Neural progenitor cell (in vitro differentiated cells): ENCODE measurements around the gene APOL3. TPM values are rescaled to one million over a fixed set of nuclear protein-coding genes. Genes with fewer than 3 reads are reported as not detected.

Experiments
- DNase-seq: peaks from one replicate; pipeline ENCODE4 v3.0.0-alpha.2; 2016; ENCODE audit warnings: low spot score
- H2AFZ ChIP-seq: fragments of 200-600 bp; sonication (generic); replicated peaks from 2 replicates; pipeline ENCODE4 v1.6.1; 2016; ENCODE audit warnings: antibody characterized with exemption
- H3F3A ChIP-seq: fragments of 200-600 bp; sonication (generic); 2 replicates; pipeline ENCODE4 v1.6.1; 2016; ENCODE audit warnings: antibody characterized with exemption, low read depth
- H3K27ac ChIP-seq: fragments of 200-600 bp; sonication (generic); 2 replicates; pipeline ENCODE4 v1.5.1; 2016; ENCODE audit warnings: mild to moderate bottlenecking
- H3K27me3 ChIP-seq: fragments of 200-600 bp; sonication (generic); 2 replicates; pipeline ENCODE4 v1.6.1; 2016; ENCODE audit warnings: mild to moderate bottlenecking, moderate library complexity
- H3K36me3 ChIP-seq: fragments of 200-600 bp; sonication (generic); 2 replicates; pipeline ENCODE4 v1.5.1; 2016
- H3K4me1 ChIP-seq: fragments of 200-600 bp; sonication (generic); 2 replicates; pipeline ENCODE4 v1.6.1; 2016; ENCODE audit warnings: mixed run types
- H3K4me2 ChIP-seq: fragments of 200-600 bp; sonication (generic); 2 replicates; pipeline ENCODE4 v1.6.1; 2016
- H3K4me3 ChIP-seq: fragments of 200-600 bp; sonication (generic); 2 replicates; pipeline ENCODE4 v1.5.1; 2016
- H3K79me2 ChIP-seq: fragments of 200-600 bp; sonication (generic); 2 replicates; pipeline ENCODE4 v1.6.1; 2016; ENCODE audit warnings: low read depth
- H3K9ac ChIP-seq: fragments of 200-600 bp; sonication (generic); 2 replicates; pipeline ENCODE4 v1.6.1; 2016
- H3K9me3 ChIP-seq: fragments of 200-600 bp; sonication (generic); 2 replicates; pipeline ENCODE4 v1.5.1; 2016; ENCODE audit warnings: low read depth
- H4K20me1 ChIP-seq: fragments of 200-600 bp; sonication (generic); 2 replicates; pipeline ENCODE4 v1.6.1; 2016; ENCODE audit warnings: low read depth
- H3K27ac Mint-ChIP-seq: 3 replicates; pipeline ENCODE4 v1.8.0; 2021; ENCODE audit warnings: mixed read lengths
- H3K27me3 Mint-ChIP-seq: 2 replicates; pipeline ENCODE4 v1.8.0; 2022; ENCODE audit warnings: low read depth, mild to moderate bottlenecking, inconsistent platforms, moderate library complexity, mixed read lengths; ENCODE audit not compliant: insufficient read depth
- H3K36me3 Mint-ChIP-seq: 3 replicates; pipeline ENCODE4 v1.8.0; 2021; ENCODE audit warnings: mixed read lengths
- H3K4me1 Mint-ChIP-seq: 3 replicates; pipeline ENCODE4 v1.8.0; 2021; ENCODE audit warnings: mixed read lengths
- H3K4me3 Mint-ChIP-seq: 3 replicates; pipeline ENCODE4 v1.8.0; 2021; ENCODE audit warnings: mild to moderate bottlenecking, moderate library complexity, mixed read lengths
- H3K9me3 Mint-ChIP-seq: 3 replicates; pipeline ENCODE4 v1.8.0; 2020; ENCODE audit warnings: mixed read lengths
- EZH2 ChIP-seq: fragments of 200-600 bp; sonication (generic); IDR thresholded peaks from 2 replicates; pipeline ENCODE4 v1.6.1; 2017; ENCODE audit warnings: antibody characterized with exemption, mild to moderate bottlenecking, moderate library complexity
- EZH2phosphoT487 ChIP-seq: fragments of 200-600 bp; sonication (generic); IDR thresholded peaks from 2 replicates; pipeline ENCODE4 v1.6.1; 2017; ENCODE audit warnings: antibody characterized with exemption
- total RNA-seq: library from RNA; depleted of rRNA; stranded (reverse); fragments of >200 nt; gene quantifications from 2 replicates; pipeline ENCODE4 v1.2.3, GENCODE V29; 2015; ENCODE audit warnings: low replicate concordance
- TF ChIP-seq, protein P1 (sequence below): fragments of 200-600 bp; sonication (generic); IDR thresholded peaks from 2 replicates; pipeline ENCODE4 v1.5.1; 2017; ENCODE audit warnings: antibody characterized with exemption, mild to moderate bottlenecking

APOL3 gene
- total RNA-seq, 1 donor from 2014 or later, result not detected

DNA sequence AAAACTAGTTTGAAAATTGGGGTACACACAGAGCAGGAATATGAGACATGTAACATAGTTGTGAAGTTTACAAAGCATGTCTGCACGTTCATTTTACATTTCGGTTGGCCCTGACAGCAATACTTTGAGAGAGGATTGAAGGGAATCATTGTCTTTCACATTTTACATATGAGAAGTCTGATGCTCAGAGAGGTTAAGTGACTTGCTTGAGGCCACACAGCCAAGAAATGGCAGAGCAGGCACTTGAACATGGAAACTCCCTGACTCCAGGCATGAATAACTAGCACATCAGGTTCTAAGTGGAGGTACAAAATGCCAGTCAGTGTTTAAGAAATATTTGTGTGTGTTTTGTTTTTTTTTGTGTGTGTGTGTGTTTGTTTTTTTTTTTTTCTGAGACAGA is 53.6 kb downstream of the APOL3 start:
- Histone ChIP-seq H3K9ac (no peak overlapping the region), H3K79me2 (no peaks in the 10 kb centered on the region), H3F3A (no peaks in the 10 kb centered on the region), H4K20me1 (no peaks in the 10 kb centered on the region), H3K27ac (no peak overlapping the region), H3K4me1 (peaks cover 15% of the 10 kb centered on the region), H3K27me3 (no peaks in the 10 kb centered on the region), H3K4me3 (no peak overlapping the region), H3K36me3 (no peaks in the 10 kb centered on the region), H3K4me2 (no peak overlapping the region), H3K9me3 (no peaks in the 10 kb centered on the region), H2AFZ (no peak overlapping the region)
- peaks cover 14% of the 10 kb centered on the region for H3K4me1 Mint-ChIP-seq
- TF ChIP-seq, protein P1, sequence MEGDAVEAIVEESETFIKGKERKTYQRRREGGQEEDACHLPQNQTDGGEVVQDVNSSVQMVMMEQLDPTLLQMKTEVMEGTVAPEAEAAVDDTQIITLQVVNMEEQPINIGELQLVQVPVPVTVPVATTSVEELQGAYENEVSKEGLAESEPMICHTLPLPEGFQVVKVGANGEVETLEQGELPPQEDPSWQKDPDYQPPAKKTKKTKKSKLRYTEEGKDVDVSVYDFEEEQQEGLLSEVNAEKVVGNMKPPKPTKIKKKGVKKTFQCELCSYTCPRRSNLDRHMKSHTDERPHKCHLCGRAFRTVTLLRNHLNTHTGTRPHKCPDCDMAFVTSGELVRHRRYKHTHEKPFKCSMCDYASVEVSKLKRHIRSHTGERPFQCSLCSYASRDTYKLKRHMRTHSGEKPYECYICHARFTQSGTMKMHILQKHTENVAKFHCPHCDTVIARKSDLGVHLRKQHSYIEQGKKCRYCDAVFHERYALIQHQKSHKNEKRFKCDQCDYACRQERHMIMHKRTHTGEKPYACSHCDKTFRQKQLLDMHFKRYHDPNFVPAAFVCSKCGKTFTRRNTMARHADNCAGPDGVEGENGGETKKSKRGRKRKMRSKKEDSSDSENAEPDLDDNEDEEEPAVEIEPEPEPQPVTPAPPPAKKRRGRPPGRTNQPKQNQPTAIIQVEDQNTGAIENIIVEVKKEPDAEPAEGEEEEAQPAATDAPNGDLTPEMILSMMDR, result no peak
- no peak for TF ChIP-seq EZH2phosphoT487
- no peak for TF ChIP-seq EZH2
- H3K36me3 Mint-ChIP-seq, result no peaks in the 10 kb centered on the region
- no peak for DNase-seq
- H3K27me3 Mint-ChIP-seq, result peaks cover 11% of the 10 kb centered on the region
- H3K27ac Mint-ChIP-seq, result no peak overlapping the region
- no peaks in the 10 kb centered on the region for H3K9me3 Mint-ChIP-seq
- no peak overlapping the region for H3K4me3 Mint-ChIP-seq

DNA sequence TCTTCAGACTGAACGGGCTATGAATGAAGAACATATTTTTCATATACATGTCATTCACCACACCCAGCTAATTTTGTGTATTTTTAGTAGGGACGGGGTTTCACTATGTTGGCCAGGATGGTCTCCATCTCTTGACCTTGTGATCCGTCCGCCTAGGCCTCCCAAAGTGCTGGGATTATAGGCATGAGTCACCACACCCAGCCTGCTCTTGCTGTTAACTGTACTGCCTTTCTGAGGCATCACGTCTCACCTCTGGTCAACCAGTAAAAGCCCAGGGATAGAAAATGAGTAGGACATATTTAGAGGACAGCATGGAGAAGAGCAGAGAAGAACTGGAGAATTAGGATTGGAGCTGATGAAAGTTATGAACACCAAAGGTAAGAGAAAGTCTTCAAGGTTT is 55.6 kb downstream of the APOL3 start:
- Mint-ChIP-seq H3K36me3 (no peaks in the 10 kb centered on the region), H3K27me3 (peaks cover 11% of the 10 kb centered on the region), H3K4me3 (no peak overlapping the region), H3K27ac (no peak overlapping the region), H3K4me1 (peaks cover 9% of the 10 kb centered on the region), H3K9me3 (peaks cover 7% of the 10 kb centered on the region)
- Histone ChIP-seq H4K20me1 (no peaks in the 10 kb centered on the region), H3K4me3 (no peak overlapping the region), H3F3A (no peaks in the 10 kb centered on the region), H3K4me1 (peaks cover 8% of the 10 kb centered on the region), H3K27ac (no peak overlapping the region), H3K4me2 (no peak overlapping the region), H3K79me2 (no peaks in the 10 kb centered on the region), H3K27me3 (no peaks in the 10 kb centered on the region), H3K9me3 (no peaks in the 10 kb centered on the region), H2AFZ (no peak overlapping the region), H3K36me3 (no peaks in the 10 kb centered on the region), H3K9ac (no peak overlapping the region)
- TF ChIP-seq EZH2 (no peak), EZH2phosphoT487 (no peak)
- TF ChIP-seq, protein P1, result no peak
- DNase-seq, result no peak

DNA sequence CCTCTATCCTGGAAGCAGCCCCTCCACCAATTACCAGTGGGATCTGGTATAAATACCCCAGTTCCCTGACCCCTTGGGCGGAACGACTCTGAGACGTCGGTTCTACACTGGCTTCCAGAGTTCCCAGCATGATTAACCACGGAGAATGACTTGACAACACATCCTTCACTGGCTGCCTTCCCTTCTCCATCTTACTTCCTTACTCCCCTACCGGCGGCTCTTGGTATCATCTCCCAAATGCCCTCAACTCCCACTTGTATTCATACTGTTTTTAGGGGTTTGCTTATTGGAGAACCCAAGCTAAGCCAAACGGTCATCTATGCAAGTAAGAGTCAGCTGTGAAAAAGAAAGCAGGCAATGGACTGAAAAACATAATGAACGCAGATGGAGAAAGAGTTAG is 56.1 kb downstream of the APOL3 start:
- Mint-ChIP-seq H3K27me3 (peaks cover 11% of the 10 kb centered on the region), H3K36me3 (no peaks in the 10 kb centered on the region), H3K27ac (no peak overlapping the region), H3K9me3 (peaks cover 7% of the 10 kb centered on the region), H3K4me3 (no peak overlapping the region), H3K4me1 (peaks cover 7% of the 10 kb centered on the region)
- Histone ChIP-seq H2AFZ (no peak overlapping the region), H3K4me2 (no peak overlapping the region), H3K4me3 (no peak overlapping the region), H3K4me1 (peaks cover 7% of the 10 kb centered on the region), H3K79me2 (no peaks in the 10 kb centered on the region), H3K36me3 (no peaks in the 10 kb centered on the region), H3K9ac (no peak overlapping the region), H3K9me3 (no peaks in the 10 kb centered on the region), H3K27me3 (no peaks in the 10 kb centered on the region), H3K27ac (no peak overlapping the region), H4K20me1 (no peaks in the 10 kb centered on the region), H3F3A (no peaks in the 10 kb centered on the region)
- TF ChIP-seq EZH2 (no peak), EZH2phosphoT487 (no peak)
- TF ChIP-seq, protein P1, result peak; percentile 38
- peak; percentile 24 for DNase-seq

DNA sequence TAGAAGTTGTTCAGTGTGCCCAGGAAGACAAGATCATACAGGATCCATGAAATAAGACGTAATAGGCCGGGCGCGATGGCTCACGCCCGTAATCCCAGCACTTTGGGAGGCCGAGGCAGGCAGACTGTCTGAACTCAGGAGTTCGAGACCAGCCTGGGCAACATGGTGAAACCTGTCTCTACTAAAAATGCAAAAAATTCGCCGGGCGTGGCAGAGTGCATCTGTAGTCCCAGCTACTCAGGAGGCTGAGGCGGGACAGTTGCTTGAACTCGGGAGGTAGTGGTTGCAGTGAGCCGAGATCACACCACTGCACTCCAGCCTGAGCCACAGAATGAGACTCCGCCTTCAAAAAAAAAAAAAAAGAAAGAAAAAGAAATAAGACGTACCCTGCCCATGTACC is 56.7 kb downstream of the APOL3 start:
- H3K79me2 ChIP-seq, result no peaks in the 10 kb centered on the region
- no peak for DNase-seq
- no peak overlapping the region for H3K4me3 Mint-ChIP-seq
- H3K4me2 ChIP-seq, result no peak overlapping the region
- H3K27me3 Mint-ChIP-seq, result peaks cover 11% of the 10 kb centered on the region
- H3K27ac Mint-ChIP-seq, result no peak overlapping the region
- no peaks in the 10 kb centered on the region for H3K27me3 ChIP-seq
- no peak overlapping the region for H3K27ac ChIP-seq
- H4K20me1 ChIP-seq, result no peaks in the 10 kb centered on the region
- peaks cover 7% of the 10 kb centered on the region for H3K4me1 Mint-ChIP-seq
- peaks cover 7% of the 10 kb centered on the region for H3K4me1 ChIP-seq
- H3K36me3 ChIP-seq, result no peaks in the 10 kb centered on the region
- H3K4me3 ChIP-seq, result no peak overlapping the region
- no peaks in the 10 kb centered on the region for H3K9me3 ChIP-seq
- H3F3A ChIP-seq, result no peaks in the 10 kb centered on the region
- TF ChIP-seq EZH2phosphoT487 (no peak), EZH2 (no peak)
- TF ChIP-seq, protein P1, result no peak
- H2AFZ ChIP-seq, result no peak overlapping the region
- peaks cover 7% of the 10 kb centered on the region for H3K9me3 Mint-ChIP-seq
- H3K36me3 Mint-ChIP-seq, result no peaks in the 10 kb centered on the region
- H3K9ac ChIP-seq, result no peak overlapping the region
